Measurements from ENCODE around the gene FOXP1.

Gene FOXP1

DNA sequence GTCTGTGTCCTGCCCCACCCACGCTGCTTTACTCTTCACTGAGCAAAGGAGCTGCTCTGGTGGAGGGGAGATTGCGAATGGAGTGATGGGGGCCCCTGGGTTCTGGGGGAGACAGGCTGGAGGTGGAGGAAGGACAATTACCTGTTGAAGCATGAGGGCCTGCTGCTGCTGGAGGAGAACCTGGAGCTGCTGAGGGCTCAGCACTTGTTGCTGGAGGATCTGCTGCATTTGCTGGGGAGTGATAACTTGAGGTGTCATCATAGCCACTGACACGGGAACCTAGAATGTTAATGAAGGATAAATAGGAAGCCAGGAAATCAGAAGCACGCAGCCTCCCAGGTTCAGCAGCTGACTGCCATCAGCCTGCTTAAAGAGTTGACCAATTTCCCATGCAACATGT, 530.0 kb downstream of the FOXP1 start:
- no peak for DNase-seq (ENCODE audit: low read depth)

DNA sequence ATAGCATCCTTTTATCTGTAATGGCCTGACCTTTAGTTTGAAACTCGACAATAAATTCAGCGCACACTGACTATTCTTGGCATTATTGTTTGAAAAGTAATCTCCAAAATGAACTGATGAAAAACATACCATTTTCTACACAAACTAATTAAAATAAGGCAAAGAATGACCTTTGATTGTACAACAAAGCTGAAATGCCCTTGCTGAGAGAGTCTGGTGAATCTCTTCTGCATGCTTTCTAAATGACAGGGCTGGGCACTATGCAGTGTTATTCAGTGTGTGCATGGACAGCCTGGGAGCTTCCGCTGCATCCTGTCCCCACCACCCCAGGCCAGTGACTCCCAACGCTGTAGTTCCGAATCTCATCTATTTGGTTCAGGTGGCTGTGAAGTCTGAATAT, 530.8 kb downstream of the FOXP1 start:
- no peak for DNase-seq (ENCODE audit: low read depth)

DNA sequence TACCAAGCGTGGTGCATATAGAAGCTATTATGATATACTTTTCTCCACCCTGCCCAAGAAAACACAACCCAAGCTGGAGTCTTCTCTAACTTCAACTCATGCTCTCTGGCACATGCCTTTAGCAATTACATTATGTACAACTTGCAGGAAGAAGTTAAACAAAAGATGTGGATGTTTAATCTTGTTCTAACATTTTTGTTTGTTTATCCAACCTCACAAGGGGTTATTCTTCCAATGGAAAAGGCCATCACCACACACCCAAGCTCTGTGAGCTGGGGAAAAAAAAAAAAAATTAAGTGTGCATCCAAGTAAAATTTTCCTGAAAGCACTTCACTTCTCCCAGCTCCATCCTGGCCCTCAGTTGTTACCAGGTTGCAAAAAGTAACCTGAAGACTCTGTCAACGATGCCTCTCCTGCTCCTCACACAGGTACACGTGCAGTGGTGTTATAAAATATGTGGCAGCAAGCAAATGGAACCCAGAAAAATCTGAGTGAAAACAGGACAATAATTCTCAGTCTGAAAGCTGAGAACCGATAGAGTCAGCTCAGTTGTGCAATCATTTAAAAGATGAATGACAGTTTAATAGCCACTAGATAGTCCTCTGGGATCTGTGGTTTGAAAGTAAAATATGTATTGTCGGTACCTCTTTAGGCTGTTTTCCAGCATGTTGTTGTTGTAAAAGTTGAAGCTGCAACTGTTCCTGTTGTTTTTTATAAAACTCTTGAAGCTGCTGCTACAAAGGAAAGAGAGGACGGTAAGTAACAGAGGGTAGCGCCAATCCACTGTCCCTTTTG, 531.4 kb downstream of the FOXP1 start:
- no peak for DNase-seq (ENCODE audit: low read depth)

DNA sequence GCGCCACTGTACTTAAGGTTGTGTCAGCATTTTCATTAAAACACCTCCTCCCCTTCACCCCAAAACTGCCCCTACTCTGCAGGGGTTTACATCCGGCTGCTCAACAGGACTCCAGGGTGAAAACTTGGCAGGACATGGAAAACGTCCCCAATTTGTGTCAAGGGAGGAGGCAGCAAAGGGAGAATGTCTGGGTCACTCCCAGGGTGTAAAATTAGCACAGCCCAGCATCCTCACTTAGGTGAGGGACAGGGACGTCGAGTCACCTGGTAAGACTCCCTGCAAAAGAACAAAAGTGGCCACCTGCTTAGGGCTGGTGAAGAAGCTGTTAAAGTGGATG, 532.3 kb downstream of the FOXP1 start:
- DNase-seq (ENCODE audit: low read depth), result no peak

DNA sequence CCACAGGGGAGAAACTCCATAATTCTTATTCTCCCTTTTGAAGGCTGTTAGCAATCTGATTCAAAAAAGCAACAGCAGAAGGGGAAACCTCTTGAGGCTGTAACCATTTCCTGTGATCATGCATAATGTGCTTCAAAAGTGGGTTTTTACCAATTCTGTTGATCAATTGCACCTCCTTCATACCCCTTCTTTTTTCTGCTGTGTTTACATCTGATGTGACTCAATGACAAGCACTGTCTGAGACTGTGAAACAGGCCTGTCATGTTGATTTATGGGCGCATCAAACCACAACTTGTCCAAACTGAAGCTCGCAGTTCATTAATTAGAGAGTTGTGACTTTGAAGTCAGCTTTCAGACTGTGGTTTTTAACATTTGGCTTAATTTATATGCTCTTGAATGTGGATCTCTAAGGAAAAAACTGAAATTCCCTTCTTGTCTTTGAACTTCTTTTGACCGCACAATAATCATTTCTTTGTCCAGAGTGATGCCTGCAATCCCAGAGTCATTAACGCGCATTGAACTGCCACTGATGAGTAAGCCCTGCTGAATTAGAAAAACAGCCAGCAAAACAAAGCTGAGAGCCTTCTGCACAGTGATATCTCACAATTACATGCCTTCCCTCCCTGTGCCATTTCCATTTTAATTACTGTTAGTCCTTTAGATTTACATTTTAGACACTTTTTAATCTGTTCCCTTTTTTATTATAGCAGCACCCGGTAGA, 532.8 kb downstream of the FOXP1 start:
- no peak for DNase-seq (ENCODE audit: low read depth)

DNA sequence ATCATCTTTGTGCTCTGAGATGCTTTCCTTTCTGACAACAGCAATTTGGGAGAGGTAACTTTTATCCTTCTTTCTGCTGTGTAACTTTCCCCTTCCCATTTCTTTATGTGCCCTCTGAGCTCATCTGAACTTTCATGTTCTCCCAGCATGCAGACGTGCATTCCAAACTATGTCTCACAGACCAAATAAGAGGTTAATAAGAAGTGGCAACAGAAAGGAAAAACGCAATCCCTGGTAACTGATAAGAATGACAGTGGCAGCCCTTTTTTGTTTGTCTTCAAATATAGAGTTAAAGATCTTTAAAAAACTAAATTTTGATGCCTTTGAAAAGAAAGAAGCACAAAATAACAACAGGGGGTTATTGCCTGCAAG, 533.4 kb downstream of the FOXP1 start:
- DNase-seq (ENCODE audit: low read depth), result no peak

DNA sequence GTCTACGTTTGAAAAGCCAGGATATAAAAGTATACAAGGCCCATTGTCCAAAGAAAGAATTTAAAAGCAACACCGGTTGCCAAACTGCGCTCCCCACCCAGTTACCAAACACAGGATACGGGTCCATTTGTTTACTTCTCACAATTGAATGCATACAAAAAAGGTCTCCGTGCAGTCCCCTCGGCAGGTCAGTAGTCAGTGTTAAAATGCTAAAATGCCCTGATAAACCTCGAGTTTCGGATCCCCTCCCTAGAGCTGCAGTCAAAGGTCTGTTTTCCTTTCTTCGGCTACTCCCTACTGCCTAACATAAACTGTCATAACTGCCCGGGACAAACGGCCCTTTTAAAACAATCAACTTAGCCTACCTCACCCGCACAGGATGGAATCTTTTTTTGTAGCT, 534.6 kb downstream of the FOXP1 start:
- DNase-seq (ENCODE audit: low read depth), result no peak

DNA sequence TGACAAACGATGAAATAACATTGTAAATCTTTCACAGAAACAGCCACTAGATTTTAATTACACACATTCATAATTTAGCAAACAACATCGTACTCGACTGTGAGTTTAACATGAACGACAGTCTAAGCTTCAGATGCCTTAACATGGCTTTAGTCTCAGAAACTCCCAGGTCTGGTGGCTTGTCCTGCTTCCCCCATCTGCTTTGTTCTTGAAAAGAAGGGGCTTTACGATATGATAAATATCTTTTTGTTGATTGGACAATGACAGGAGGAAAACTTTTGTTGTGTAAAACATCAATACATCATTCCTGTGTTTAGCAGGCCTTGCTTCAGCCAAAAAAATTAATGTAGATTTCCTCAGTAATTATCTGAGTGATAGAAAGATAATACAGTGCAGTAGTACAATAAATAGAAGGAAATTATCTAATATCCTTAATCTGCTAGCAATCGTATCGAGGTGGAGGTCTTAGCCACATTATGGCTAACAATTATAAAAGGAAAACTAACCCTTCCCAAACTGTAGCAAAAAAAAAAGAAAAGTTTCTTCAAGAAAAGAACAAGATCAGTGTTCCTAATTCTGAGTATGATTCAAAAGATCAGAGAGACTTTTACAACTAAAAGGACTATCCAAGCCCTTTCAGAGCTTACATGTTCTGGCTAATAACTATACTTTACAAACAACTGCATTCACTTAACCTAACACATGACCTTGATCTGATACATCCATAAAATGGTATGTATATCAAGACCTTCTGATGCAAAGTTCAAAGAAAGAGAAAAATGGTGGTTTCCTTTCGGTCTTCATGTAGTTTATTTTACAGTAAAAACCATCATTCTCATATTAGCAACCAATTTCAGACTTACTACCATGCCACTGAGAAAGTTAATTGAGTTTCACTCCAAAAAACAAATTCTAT, 535.7 kb downstream of the FOXP1 start:
- DNase-seq (ENCODE audit: low read depth), result no peak

DNA sequence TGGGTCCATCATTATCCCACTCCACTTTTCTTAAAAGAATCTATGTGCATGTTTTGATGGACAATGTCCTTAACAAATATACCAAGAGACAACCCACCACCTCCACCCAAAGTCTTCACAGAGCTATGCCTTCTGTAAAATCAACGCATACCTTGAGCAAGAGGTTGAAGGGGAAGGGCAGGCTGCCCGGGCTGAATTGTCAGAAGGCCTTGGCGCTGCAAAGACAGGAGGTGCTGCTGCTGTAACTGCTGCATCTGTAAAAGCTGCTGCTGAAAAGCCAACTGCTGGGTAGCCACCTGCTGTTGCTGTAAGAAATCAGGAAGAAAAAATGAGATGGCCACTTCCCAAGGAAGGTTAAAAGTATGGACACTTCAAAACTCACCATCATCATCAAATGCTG, 536.7 kb downstream of the FOXP1 start:
- no peak for DNase-seq (ENCODE audit: low read depth)

DNA sequence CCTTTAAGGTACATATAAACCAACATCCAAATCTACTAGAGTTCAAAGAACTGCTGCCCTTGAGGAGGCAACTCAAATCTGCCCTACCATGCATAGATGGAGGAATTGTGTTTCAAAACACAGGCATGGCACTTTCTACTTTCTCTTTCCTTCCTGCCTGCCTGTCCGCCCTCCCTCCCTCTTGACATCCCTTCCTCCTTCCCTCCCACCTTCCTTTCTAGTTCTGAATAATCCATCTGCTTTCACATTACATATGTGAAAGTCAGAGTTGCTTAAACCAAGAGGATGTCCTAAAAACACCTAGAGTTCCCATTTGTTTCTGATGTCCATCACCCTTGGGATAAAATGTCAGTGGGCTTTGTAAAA, 537.6 kb downstream of the FOXP1 start:
- DNase-seq (ENCODE audit: low read depth), result no peak

DNA sequence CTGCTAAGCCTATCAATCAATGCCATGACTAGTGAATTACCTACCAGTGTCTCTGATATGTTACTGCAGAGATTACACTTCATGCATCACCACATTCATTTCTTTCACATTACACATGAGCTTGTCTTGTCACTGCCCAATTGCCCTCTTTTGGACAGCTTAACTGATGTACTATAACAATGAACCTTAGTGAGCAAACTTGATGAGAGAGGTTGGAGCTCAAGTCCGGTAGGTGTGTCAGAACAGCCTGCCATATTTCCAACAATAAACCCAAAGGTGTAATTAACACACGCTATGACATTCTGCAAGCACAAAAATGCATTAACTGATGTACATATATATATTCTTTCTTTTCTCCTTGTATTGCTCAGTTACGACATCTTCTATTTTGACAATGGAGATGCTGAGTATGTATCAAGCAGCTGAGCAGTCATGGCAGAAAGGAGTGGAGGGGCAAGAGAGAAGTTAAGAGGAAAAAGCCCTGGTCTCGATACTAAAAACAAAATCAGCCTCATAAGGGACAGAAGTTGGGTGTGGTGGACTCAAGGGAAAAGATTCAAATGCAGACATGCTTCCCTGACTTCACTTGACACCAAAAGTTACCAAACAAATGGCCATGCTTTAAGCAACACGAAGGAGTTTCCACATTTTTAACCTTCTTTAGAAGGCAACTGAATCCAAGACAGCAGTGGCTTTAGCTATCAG, 538.2 kb downstream of the FOXP1 start:
- no peak for DNase-seq (ENCODE audit: low read depth)

DNA sequence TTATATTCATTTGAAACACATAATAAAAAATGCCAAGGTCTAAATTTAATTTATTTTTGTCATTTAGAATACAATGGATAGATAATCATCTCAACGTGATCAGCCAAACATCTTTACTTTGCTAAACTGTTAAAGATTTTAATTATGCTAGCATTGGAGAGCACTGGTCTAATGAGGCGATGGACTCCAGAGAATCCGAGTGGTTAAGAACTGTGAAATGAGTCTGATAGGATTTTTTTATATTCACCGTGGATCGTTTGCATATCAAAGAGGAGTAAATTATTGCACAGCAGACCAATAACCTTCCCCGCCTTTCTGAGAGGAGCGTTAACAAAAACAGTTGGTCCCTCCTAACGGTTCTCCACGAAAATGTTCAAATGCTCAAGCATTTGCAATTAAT, 540.8 kb downstream of the FOXP1 start:
- no peak for DNase-seq (ENCODE audit: low read depth)

DNA sequence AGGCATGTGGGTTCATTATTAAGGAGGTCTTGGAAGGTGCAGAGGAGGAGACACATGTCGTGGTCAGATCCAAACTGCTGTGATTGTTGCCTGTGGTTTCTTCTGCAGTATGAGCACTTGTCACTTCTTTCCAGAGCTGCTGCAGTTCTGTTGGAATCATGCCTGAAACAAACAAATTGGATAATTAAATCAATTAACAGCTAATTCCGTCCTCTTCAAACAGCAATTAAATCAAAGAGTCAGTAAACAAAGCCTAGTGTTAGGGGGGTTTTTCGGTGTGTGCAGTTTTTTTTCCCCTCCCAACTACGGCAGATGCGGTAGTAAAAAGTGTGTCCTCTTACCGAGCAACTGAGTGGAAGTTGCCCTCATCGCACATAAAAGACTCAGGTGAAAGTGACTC, 542.2 kb downstream of the FOXP1 start:
- no peak for DNase-seq (ENCODE audit: low read depth)

DNA sequence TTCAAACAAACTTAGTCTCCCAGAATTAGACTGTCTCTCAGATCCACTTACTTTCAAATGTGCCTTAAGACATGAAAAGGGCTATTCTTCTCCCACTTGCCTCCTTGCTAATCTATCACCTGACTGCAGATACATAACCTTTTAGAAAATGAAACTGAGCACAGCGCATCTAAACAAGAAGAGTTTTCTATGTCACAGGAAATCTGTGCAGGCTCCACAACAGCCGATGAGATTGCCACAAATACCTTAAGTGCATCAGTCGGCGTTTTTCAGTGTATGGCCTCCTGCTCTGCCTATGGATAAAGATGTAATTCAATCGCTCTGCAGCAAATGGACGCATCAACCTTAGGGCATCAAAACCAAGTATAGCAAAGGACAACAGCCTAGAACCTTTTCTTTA, 544.2 kb downstream of the FOXP1 start:
- no peak for DNase-seq (ENCODE audit: low read depth)

DNA sequence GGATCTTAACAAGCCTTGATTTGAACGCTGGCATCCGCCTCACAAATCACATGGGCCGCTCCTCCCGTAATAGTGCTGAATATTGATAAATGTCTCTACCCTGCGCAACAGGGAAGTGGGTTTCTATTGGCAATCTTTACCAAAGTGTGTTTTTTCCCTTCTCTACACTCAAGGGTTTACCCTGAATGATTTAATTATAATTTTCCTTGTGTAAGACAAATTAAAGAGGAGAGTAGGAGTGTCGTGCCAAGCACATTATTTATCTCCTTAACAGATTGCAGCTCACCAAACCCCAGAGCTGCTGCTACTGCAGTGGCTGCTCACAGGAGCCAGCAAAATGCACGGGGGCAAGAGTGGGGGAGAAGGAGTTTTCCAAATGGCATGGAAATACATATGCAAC, 545.8 kb downstream of the FOXP1 start:
- no peak for DNase-seq (ENCODE audit: low read depth)

DNA sequence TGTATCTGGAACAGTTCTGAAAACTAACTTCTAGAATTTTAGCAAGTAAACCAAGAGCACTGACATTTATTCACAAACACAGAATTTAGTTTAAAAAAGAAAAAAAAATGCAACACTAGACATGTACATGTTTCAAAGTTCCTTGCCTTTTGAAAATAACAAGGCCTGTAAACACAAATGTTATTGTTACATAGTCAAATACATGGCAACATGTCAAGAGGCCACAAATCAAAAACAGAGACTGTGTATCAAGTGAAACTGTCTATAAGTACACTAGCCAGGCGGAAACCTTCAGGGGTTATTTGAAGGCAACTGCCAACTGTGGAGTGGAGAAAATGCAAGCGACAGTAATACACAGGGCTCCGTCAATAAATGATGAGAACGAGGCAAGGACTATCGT, 547.6 kb downstream of the FOXP1 start:
- DNase-seq (ENCODE audit: low read depth), result no peak

DNA sequence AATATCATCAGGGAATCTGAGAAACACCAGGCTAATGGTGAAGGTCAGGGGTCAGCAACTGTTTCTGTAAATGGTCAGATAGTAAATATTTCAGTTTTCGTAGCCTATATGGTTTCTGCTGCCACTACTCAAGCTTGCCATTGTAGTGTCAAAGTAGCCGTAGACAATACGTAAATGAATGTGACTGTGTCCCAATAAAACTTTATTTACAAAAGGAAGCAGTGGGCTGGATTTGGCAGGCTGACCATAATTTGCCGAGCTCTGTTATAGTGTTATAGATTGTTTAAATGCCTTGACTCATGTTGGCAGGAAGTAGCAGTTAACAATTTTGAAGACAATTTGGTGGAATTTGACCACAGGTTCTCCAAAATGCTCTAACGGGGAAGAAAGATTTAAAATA, 548.2 kb downstream of the FOXP1 start:
- no peak for DNase-seq (ENCODE audit: low read depth)

DNA sequence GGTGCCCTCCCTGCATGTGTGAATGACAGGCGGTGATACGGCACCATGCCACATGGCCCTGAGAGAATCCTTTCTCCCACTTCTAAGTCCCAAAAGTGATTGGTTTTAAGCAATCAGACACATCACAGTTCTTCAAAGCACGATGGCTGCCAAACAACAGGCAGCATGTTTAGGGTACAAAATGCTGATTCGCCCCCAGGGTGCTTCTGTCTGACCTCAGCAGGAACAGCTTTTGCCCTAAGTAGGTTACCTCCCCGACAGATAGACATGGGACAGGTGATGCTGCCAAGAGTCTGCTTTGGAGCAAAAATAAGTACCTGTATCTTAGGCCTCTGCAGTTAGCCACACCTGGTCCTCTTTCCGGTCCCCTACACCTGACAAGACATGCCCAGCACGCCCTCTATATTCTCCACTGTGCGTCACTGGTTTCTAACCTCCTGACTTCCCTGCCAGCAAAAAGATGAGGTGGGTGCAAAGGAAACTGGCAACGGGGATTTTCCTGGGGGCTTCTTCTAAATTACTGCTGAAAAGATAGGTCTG, 549.8 kb downstream of the FOXP1 start:
- DNase-seq (ENCODE audit: low read depth), result no peak

DNA sequence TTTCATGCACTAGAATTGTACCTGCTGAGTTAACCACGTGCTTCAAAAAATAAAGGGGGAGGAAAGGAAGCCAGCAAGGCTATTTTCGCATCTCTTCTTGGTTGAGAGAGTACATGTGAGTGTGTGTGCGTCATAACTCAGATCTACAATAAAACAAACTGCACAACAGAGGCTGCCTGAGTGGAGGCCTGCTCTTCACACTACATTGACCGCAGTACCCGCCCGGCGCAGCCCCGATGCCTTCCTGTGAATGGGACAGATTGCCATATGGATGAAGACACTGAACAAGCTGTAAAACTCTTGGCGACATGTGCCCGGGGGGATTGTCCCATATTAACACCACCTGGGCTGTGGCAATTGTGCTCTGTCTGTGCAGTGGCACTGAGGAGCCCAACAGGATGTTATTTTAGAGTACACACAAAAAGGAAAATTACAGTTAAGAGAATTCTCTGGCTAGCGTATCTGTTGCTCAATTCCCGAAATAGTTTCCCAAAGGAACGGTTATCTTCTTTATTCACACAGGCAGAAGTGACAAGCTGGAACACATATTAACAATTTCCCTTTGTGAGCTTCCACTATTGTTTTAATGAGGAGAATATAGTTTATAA, 551.5 kb downstream of the FOXP1 start:
- no peak for DNase-seq (ENCODE audit: low read depth)

DNA sequence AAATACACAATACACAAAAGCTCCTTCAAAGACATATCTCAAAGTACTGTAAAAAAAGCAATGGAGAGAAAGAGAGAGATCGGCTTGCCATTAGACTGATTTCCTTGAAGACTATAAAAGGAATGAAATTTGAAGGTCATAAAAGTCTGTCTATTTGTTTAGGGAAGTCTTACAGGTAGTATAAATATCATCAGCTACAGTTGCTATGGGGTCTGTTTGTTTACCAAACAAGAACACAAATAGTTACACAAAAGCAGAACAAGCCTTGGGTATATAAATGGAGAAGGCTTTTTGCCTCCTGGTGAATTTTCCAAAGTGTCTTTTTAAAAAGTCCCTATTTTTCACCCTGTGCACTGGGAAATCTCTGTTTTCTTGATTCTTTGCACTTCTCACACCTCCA, 552.3 kb downstream of the FOXP1 start:
- DNase-seq (ENCODE audit: low read depth), result no peak

DNA sequence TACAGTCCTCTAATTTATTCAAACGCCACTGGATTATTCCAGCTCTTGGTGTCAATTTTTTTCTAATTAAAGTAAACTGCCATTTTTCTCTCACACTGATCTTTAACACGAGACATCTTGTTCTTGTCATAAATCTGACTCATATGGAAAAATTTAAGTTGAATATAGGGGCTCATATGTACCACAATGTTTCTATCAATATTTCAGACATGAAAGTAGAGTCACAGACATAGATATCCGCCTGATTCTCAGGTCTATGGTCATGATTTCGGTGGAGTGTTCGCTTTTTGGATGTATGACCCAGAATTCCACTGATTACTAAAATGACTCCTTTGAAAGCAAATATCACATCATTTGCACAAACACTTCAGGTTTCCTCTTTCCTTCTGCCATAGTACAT, 552.8 kb downstream of the FOXP1 start:
- DNase-seq (ENCODE audit: low read depth), result no peak

DNA sequence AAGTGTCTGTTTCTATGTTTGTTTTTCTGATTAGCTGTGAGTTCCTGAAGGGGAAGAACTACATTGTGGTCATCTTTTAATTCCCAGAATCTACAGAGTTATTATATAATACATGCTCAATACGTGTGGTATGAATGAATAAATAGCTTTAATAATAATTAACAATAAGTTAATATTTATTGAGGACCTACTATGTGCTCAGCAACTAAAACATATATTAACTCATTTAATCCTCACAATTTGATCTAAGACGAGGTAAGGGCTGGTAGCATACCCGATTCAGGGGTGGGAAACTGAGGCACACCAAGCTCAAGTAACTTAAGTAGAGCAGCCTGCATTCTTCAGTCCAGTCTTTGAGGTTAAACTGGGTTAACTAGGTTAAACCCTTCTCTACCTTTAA, 553.8 kb downstream of the FOXP1 start:
- DNase-seq (ENCODE audit: low read depth), result no peak
